ENCODE measurements around the gene DOC2B.

DNA sequence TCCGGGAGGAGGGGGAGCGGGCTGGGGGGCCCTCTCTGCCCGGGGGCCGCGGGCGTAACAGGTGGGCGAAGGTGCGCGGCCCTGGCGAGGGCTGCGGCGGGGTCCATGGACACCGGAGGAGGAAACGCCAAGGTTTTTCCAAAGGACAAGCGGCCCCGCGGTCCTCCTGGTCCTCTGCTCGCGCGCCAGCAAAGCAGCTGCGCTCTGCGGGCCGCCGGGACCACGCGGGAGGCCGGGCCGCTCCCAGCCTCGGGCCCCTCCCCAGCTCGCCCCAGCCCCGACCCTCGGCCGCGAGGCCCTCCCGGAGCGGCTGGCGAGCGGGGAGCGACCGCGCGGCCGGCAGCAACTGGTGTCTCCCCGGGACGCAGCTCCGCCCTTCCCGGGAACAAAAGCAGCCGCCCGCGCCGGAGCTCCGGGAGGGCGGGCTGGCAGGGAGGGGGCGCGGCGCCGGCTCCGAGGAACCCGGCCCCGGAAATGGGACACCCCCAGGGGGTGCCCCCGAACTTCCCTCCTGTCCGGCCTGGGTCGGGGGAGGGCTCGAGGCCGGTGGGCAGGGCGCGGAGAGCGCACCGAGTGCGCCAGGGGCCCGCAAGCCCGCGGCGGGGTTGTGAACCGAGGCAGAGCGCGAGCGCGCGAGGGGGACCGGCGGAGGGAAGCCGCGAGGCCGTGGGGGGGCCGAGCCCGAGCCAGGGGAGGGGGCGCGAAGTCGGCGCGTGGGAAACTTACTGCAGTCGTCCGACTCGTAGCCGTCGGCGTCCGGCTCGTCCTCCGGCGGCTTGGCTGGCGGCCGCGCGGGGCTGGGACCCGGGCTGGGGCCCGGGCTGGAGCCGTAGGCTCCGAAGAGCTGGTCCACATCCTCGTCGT, 837 bp downstream of the DOC2B start:
- TF ChIP-seq, protein P1, sequence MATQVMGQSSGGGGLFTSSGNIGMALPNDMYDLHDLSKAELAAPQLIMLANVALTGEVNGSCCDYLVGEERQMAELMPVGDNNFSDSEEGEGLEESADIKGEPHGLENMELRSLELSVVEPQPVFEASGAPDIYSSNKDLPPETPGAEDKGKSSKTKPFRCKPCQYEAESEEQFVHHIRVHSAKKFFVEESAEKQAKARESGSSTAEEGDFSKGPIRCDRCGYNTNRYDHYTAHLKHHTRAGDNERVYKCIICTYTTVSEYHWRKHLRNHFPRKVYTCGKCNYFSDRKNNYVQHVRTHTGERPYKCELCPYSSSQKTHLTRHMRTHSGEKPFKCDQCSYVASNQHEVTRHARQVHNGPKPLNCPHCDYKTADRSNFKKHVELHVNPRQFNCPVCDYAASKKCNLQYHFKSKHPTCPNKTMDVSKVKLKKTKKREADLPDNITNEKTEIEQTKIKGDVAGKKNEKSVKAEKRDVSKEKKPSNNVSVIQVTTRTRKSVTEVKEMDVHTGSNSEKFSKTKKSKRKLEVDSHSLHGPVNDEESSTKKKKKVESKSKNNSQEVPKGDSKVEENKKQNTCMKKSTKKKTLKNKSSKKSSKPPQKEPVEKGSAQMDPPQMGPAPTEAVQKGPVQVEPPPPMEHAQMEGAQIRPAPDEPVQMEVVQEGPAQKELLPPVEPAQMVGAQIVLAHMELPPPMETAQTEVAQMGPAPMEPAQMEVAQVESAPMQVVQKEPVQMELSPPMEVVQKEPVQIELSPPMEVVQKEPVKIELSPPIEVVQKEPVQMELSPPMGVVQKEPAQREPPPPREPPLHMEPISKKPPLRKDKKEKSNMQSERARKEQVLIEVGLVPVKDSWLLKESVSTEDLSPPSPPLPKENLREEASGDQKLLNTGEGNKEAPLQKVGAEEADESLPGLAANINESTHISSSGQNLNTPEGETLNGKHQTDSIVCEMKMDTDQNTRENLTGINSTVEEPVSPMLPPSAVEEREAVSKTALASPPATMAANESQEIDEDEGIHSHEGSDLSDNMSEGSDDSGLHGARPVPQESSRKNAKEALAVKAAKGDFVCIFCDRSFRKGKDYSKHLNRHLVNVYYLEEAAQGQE (IDR thresholded peaks at IDR 0.05; ENCODE audit: insufficient read depth in 1 of 2, low read depth in 2 of 2, low read length in 1 of 2): no peak
- TF ChIP-seq, protein P2, sequence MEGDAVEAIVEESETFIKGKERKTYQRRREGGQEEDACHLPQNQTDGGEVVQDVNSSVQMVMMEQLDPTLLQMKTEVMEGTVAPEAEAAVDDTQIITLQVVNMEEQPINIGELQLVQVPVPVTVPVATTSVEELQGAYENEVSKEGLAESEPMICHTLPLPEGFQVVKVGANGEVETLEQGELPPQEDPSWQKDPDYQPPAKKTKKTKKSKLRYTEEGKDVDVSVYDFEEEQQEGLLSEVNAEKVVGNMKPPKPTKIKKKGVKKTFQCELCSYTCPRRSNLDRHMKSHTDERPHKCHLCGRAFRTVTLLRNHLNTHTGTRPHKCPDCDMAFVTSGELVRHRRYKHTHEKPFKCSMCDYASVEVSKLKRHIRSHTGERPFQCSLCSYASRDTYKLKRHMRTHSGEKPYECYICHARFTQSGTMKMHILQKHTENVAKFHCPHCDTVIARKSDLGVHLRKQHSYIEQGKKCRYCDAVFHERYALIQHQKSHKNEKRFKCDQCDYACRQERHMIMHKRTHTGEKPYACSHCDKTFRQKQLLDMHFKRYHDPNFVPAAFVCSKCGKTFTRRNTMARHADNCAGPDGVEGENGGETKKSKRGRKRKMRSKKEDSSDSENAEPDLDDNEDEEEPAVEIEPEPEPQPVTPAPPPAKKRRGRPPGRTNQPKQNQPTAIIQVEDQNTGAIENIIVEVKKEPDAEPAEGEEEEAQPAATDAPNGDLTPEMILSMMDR (IDR thresholded peaks at IDR 0.05): no peak
- no peak for TF ChIP-seq SIN3A (IDR thresholded peaks at IDR 0.05; ENCODE audit: borderline replicate concordance, insufficient read depth, low read depth, low read length)
